K562 (cell line): ENCODE data around the gene PIGN. TPM values are rescaled to one million over a fixed set of nuclear protein-coding genes. Genes with fewer than 3 reads are reported as not detected.

Experiments used
- ATAC-seq: fragments of 200-7000 bp; cut with Tn5 transposase; 3 replicates; pipeline ENCODE4 v1.9.1; 2020; ENCODE audit warnings: moderate library complexity
- BruUV-seq: library from RNA; stranded (reverse); fragments of 400-500 nt; replicated peaks from 2 replicates; lab custom pipeline; 2021; lab: Mats Ljungman, UMichigan
- CTCF ChIA-PET: fragments of 300-600 bp; formaldehyde crosslinking; extraction: SDS; loops from one replicate; lab custom pipeline; 2021; ENCODE audit warnings: low intra/inter-chr PET ratio; lab: Yijun Ruan, JAX
- POLR2A ChIA-PET: fragments of 300-600, 350-650 bp; sonication (Branson Sonifier 250); formaldehyde crosslinking; extraction: SDS; loops from one replicate; lab custom pipeline; 2021; ENCODE audit warnings: antibody characterized with exemption, inconsistent platforms; lab: Yijun Ruan, JAX
- DNase-seq, 4 experiments: peaks; one replicate each; pipeline versions ENCODE4 v3.0.0 to v3.0.0-alpha.2; 2011 to 2018; ENCODE audit warnings: low spot score in 3 of 4, mixed read lengths in 3 of 4; ENCODE audit errors: extremely low read depth in 1 of 4
- FAIRE-seq: peaks from 2 replicates; lab custom pipeline; 2011; peaks lifted over from hg19 to GRCh38; lab: Jason Lieb, UNC
- H2AFZ ChIP-seq: 2 replicates; pipeline ENCODE4 v1.6.0; 2011; ENCODE audit warnings: low read depth, low read length, control low read depth, inconsistent platforms
- H3K27ac ChIP-seq: fragments of 200-600 bp; 3 replicates; pipeline ENCODE4 v1.8.0; 2011; ENCODE audit warnings: low read depth, mild to moderate bottlenecking, control low read depth, inconsistent platforms, low read length, moderate library complexity, mixed read lengths; ENCODE audit errors: extremely low read depth
- H3K27me3 ChIP-seq, 2 experiments: fragments of 300-600 bp in 1 of 2; 2 replicates in 1 of 2; 3 replicates in 1 of 2; pipeline versions ENCODE4 v1.6.0 to v1.8.0; 2011; ENCODE audit warnings: inconsistent platforms in 2 of 2, low read length in 2 of 2, mild to moderate bottlenecking in 1 of 2, mixed read lengths in 1 of 2, moderate library complexity in 1 of 2; ENCODE audit not compliant: control insufficient read depth in 2 of 2, insufficient read depth in 2 of 2
- H3K36me3 ChIP-seq: fragments of 300-600 bp; 3 replicates; pipeline ENCODE4 v1.8.0; 2011; ENCODE audit warnings: mild to moderate bottlenecking, low read length, inconsistent platforms; ENCODE audit not compliant: control insufficient read depth, insufficient read depth
- H3K4me1 ChIP-seq, 2 experiments: fragments of 200-600 bp in 1 of 2; replicated peaks in 1 of 2; 2 replicates in 1 of 2; 3 replicates in 1 of 2; pipeline versions ENCODE4 v1.5.1 to v1.8.0; 2011; ENCODE audit warnings: inconsistent platforms in 2 of 2, low read length in 2 of 2, mild to moderate bottlenecking in 1 of 2, mixed read lengths in 1 of 2, moderate library complexity in 1 of 2; ENCODE audit not compliant: control insufficient read depth in 2 of 2, insufficient read depth in 2 of 2
- H3K4me2 ChIP-seq: 2 replicates; pipeline ENCODE4 v1.6.1; 2011; ENCODE audit warnings: low read length, control low read depth, inconsistent platforms, mixed read lengths; ENCODE audit not compliant: insufficient read depth
- H3K4me3 ChIP-seq: fragments of 200-600 bp; sonication (generic), shearing (Covaris generic); 2 replicates; pipeline ENCODE4 v1.5.1; 2016; ENCODE audit warnings: control low read depth, inconsistent platforms
- H3K79me2 ChIP-seq: fragments of 200-600 bp; 3 replicates; pipeline ENCODE4 v1.8.0; 2011; ENCODE audit warnings: low read length, inconsistent platforms; ENCODE audit not compliant: control insufficient read depth, insufficient read depth
- H3K9ac ChIP-seq, 2 experiments: 2 replicates each; pipeline versions ENCODE4 v1.6.0 to v1.6.1; 2011; ENCODE audit warnings: low read depth in 2 of 2, low read length in 2 of 2, control low read depth in 1 of 2, inconsistent platforms in 1 of 2, mild to moderate bottlenecking in 1 of 2, mixed read lengths in 1 of 2; ENCODE audit not compliant: insufficient read depth in 1 of 2
- H3K9me1 ChIP-seq: one replicate; pipeline ENCODE4 v1.6.0; 2011; ENCODE audit warnings: inconsistent platforms, mild to moderate bottlenecking, low read length, moderate library complexity; ENCODE audit not compliant: control insufficient read depth, insufficient read depth
- H3K9me3 ChIP-seq: replicated peaks from 2 replicates; pipeline ENCODE4 v1.5.1; 2011; ENCODE audit warnings: low read depth, low read length, inconsistent platforms; ENCODE audit not compliant: control insufficient read depth, insufficient read depth
- H4K20me1 ChIP-seq: replicated peaks from 2 replicates; pipeline ENCODE4 v1.6.1; 2011; ENCODE audit warnings: low read length, inconsistent platforms, mixed read lengths; ENCODE audit not compliant: control insufficient read depth, insufficient read depth
- C11orf30 ChIP-seq: fragments of 450-650 bp; IDR thresholded peaks from 2 replicates; pipeline ENCODE4 v1.6.1; 2016; ENCODE audit warnings: low read depth, mild to moderate bottlenecking
- CHD2 ChIP-seq: IDR thresholded peaks from 2 replicates; pipeline ENCODE4 v1.6.1; 2011; ENCODE audit warnings: low read depth, low read length
- THRA ChIP-seq: fragments of 450-650 bp; IDR thresholded peaks from 2 replicates; pipeline ENCODE4 v1.6.1; 2017; ENCODE audit warnings: mild to moderate bottlenecking, moderate library complexity
- TSHZ1 ChIP-seq: fragments of 250-450 bp; sonication (Bioruptor Pico); IDR thresholded peaks from 2 replicates; pipeline ENCODE4 v1.4.0; 2020; ENCODE audit warnings: mild to moderate bottlenecking, moderate library complexity
- WHSC1 ChIP-seq: IDR thresholded peaks from one replicate; pipeline ENCODE4 v1.6.1; 2012; ENCODE audit warnings: low read length, control low read depth, inconsistent platforms
- WGBS: fragments of 100-300 bp; shearing (Covaris generic); methylation state at CpG from one replicate; pipeline ENCODE4 v1.1.6; 2016; ENCODE audit warnings: low coverage, mixed read lengths; ENCODE audit not compliant: insufficient coverage; ENCODE audit errors: missing lambda C conversion rate; 5-methylcytosine and 5-hydroxymethylcytosine counted together
- in situ Hi-C: fragments of 300-500 bp; cut with MboI; formaldehyde crosslinking; loops from 4 replicates; pipeline ENCODE4 v1.15.0; 2018; ENCODE audit warnings: inconsistent platforms, mixed read lengths
- intact Hi-C: fragments of 100-400 bp; cut with micrococcal nuclease; formaldehyde crosslinking; loops from 2 replicates; pipeline ENCODE4 v1.14.2; 2022
- polyA plus RNA-seq, 8 experiments: library from polyadenylated mRNA; depleted of rRNA in 4 of 8; stranded (reverse) in 5 of 8; unstranded in 3 of 8; fragments of >200 nt; fragmentation: Nextera tagmentation in 2 of 8; fragmentation: Illumina TruSeq in 1 of 8; extraction: Ambion mirVana in 2 of 8; extraction: Trizol in 1 of 8; gene quantifications; 2 replicates each; pipeline versions ENCODE4 v1.2.1 to v1.2.3, GENCODE V29; 2011 to 2014; ENCODE audit warnings: inconsistent platforms in 1 of 8, missing spikeins in 1 of 8
- total RNA-seq, 7 experiments: library from RNA; depleted of rRNA in 6 of 7; stranded (reverse); fragments of >200 nt in 6 of 7; fragmentation: Illumina TruSeq in 2 of 7; extraction: Trizol in 2 of 7; gene quantifications; 2 replicates each; pipeline versions ENCODE4 v1.2.1 to v1.2.3, GENCODE V29; 2011 to 2021; ENCODE audit warnings: low replicate concordance in 1 of 7

PIGN gene
- total and polyA plus RNA-seq, 9 of the 15 experiments (the other 6 are each of a cell fraction or from before 2014, with no cell fraction given): 9.9 to 25.6 (median 17.3) TPM

GRCh38 chr18:62138461-62139235 lies 48.2 kb downstream of the PIGN start:
- FAIRE-seq (no peak), ATAC-seq (no peak), DNase-seq (no peak)
- intact Hi-C loops: no loop called here
- POLR2A ChIA-PET: no interaction called here
- peaks cover 8% of the 10 kb centered on the region; the same call in 1 of the 3 replicates for H3K36me3 ChIP-seq
- no peaks in the 10 kb centered on the region for H3K4me1 ChIP-seq
- no peaks in the 10 kb centered on the region for H3K9me3 ChIP-seq
- no peaks in the 10 kb centered on the region for H4K20me1 ChIP-seq
- TF ChIP-seq THRA (no peak), C11orf30 (no peak), TSHZ1 (CRISPR knock-in tag) (no peak), CHD2 (no peak), WHSC1 (no peak)
- no peaks in the 10 kb centered on the region for H3K27me3 ChIP-seq
- no peak overlapping the region for H3K4me2 ChIP-seq
- CTCF ChIA-PET: no interaction called here
- no peak overlapping the region for H3K27ac ChIP-seq
- H3K79me2 ChIP-seq: no peaks in the 10 kb centered on the region
- in situ Hi-C loops: loop anchor here (25.0 kb wide), 1 partner anchor 551 kb away; no protein-coding TSS in a partner anchor
- H3K9me1 ChIP-seq: no peaks in the 10 kb centered on the region
- no peak overlapping the region for H2AFZ ChIP-seq
- no peak overlapping the region for H3K4me3 ChIP-seq
- 68% methylated on average over 2 of the region's 2 CpGs for WGBS
- BruUV-seq: no TSS peak
- H3K9ac ChIP-seq: no peak overlapping the region
